HepG2 (cell line): Measurements from ENCODE around the gene FHL3. TPM values are rescaled to one million over a fixed set of nuclear protein-coding genes. Genes with fewer than 3 reads are reported as not detected.

ENCODE experiments used
- AHR ChIP-seq: IDR thresholded peaks from 2 replicates; pipeline ENCODE4 v1.6.1; 2018; ENCODE audit warnings: missing genetic modification reagents, missing compliant biosample characterization
- DNMT1 ChIP-seq: sonication (generic); formaldehyde crosslinking; IDR thresholded peaks from 2 replicates; pipeline ENCODE4 v1.5.1; 2020; ENCODE audit warnings: mild to moderate bottlenecking, missing genetic modification reagents
- EEA1 ChIP-seq: sonication (generic); formaldehyde crosslinking; IDR thresholded peaks from 2 replicates; pipeline ENCODE4 v1.5.1; 2020; ENCODE audit warnings: mild to moderate bottlenecking, missing genetic modification reagents, borderline replicate concordance
- EED ChIP-seq: sonication (generic); formaldehyde crosslinking; IDR thresholded peaks from 2 replicates; pipeline ENCODE4 v1.5.0; 2020; ENCODE audit warnings: mild to moderate bottlenecking, missing genetic modification reagents
- FOXK2 ChIP-seq: fragments of 450-650 bp; IDR thresholded peaks from 2 replicates; pipeline ENCODE4 v1.6.1; 2016
- HNRNPK ChIP-seq: fragments of 200-400 bp; formaldehyde crosslinking; IDR thresholded peaks from 2 replicates; pipeline ENCODE4 v1.6.1; 2018; ENCODE audit warnings: low read length, low read depth, moderate library complexity, mild to moderate bottlenecking; ENCODE audit not compliant: poor library complexity, severe bottlenecking
- HNRNPUL1 ChIP-seq: fragments of 200-400 bp; formaldehyde crosslinking; IDR thresholded peaks from 2 replicates; pipeline ENCODE4 v1.6.1; 2017; ENCODE audit warnings: low read depth, mild to moderate bottlenecking, low read length, moderate library complexity
- HOXA3 ChIP-seq: sonication (generic); formaldehyde crosslinking; IDR thresholded peaks from 2 replicates; pipeline ENCODE4 v1.5.0; 2020; ENCODE audit warnings: missing genetic modification reagents
- ISX ChIP-seq: sonication (generic); formaldehyde crosslinking; conservative IDR thresholded peaks from 2 replicates; pipeline ENCODE4 v1.5.0; 2020; ENCODE audit warnings: missing genetic modification reagents
- JUN ChIP-seq: sonication (generic); formaldehyde crosslinking; IDR thresholded peaks from 2 replicates; pipeline ENCODE4 v1.4.0; 2020; ENCODE audit warnings: mild to moderate bottlenecking, missing genetic modification reagents
- JUNB ChIP-seq: sonication (generic); formaldehyde crosslinking; IDR thresholded peaks from 2 replicates; pipeline ENCODE4 v1.8.0; 2022; ENCODE audit warnings: missing genetic modification reagents, mild to moderate bottlenecking, borderline replicate concordance
- KLF16 ChIP-seq, 2 experiments: sonication (generic) in 1 of 2; formaldehyde crosslinking in 1 of 2; IDR thresholded peaks; 2 replicates each; pipeline versions ENCODE4 v1.6.1 to v1.8.0; 2016 to 2023; ENCODE audit warnings: missing genetic modification reagents in 2 of 2, missing compliant biosample characterization in 1 of 2
- LCORL ChIP-seq, 2 experiments: fragments of 450-650 bp in 1 of 2; sonication (generic) in 1 of 2; formaldehyde crosslinking in 1 of 2; IDR thresholded peaks; 2 replicates each; pipeline versions ENCODE4 v1.5.0 to v1.6.1; 2017 to 2020; ENCODE audit warnings: antibody characterized with exemption in 1 of 2, missing genetic modification reagents in 1 of 2
- MLLT10 ChIP-seq: sonication (generic); formaldehyde crosslinking; IDR thresholded peaks from 2 replicates; pipeline ENCODE4 v1.4.0; 2020; ENCODE audit warnings: missing genetic modification reagents
- NCOR1 ChIP-seq: fragments of 200-600 bp; sonication (generic); IDR thresholded peaks from 2 replicates; pipeline ENCODE4 v1.7.0; 2017; ENCODE audit warnings: antibody characterized with exemption, low read length, borderline replicate concordance
- ZBTB37 ChIP-seq: sonication (generic); formaldehyde crosslinking; IDR thresholded peaks from 2 replicates; pipeline ENCODE4 v1.4.0; 2020; ENCODE audit warnings: mild to moderate bottlenecking, missing genetic modification reagents
- ZNF333 ChIP-seq: sonication (generic); formaldehyde crosslinking; IDR thresholded peaks from 2 replicates; pipeline ENCODE4 v1.4.0; 2020; ENCODE audit warnings: mild to moderate bottlenecking, missing genetic modification reagents, borderline replicate concordance
- ZNF569 ChIP-seq: sonication (generic); formaldehyde crosslinking; IDR thresholded peaks from 2 replicates; pipeline ENCODE4 v1.5.0; 2020; ENCODE audit warnings: mild to moderate bottlenecking, missing genetic modification reagents, moderate library complexity, borderline replicate concordance
- ZNF572 ChIP-seq: sonication (generic); formaldehyde crosslinking; IDR thresholded peaks from 2 replicates; pipeline ENCODE4 v1.5.1; 2020; ENCODE audit warnings: mild to moderate bottlenecking, missing genetic modification reagents
- ZNF576 ChIP-seq: sonication (generic); formaldehyde crosslinking; IDR thresholded peaks from 2 replicates; pipeline ENCODE4 v1.4.0; 2020; ENCODE audit warnings: mild to moderate bottlenecking, missing genetic modification reagents
- ZNF7 ChIP-seq: IDR thresholded peaks from 2 replicates; pipeline ENCODE4 v1.6.1; 2016; ENCODE audit warnings: missing biosample characterization, missing genetic modification reagents
- ZNF781 ChIP-seq: sonication (generic); formaldehyde crosslinking; IDR thresholded peaks from 2 replicates; pipeline ENCODE4 v1.5.1; 2020; ENCODE audit warnings: borderline replicate concordance, mild to moderate bottlenecking, missing genetic modification reagents; ENCODE audit errors: not compliant biosample characterization
- polyA plus RNA-seq, 8 experiments: library from polyadenylated mRNA; depleted of rRNA in 3 of 8; stranded (reverse) in 7 of 8; unstranded in 1 of 8; fragments of >200 nt; fragmentation: Illumina TruSeq in 4 of 8; extraction: Trizol in 4 of 8; gene quantifications; 2 replicates each; pipeline versions ENCODE4 v1.2.1 to v1.2.3, GENCODE V29; 2011 to 2016; ENCODE audit warnings: low read depth in 4 of 8, missing spikeins in 1 of 8, mixed read lengths in 1 of 8; ENCODE audit not compliant: insufficient read depth in 1 of 8
- total RNA-seq, 5 experiments: library from RNA; depleted of rRNA; stranded (reverse); fragments of >200 nt; fragmentation: Illumina TruSeq; extraction: Trizol; gene quantifications; 2 replicates each; pipeline ENCODE4 v1.2.3, GENCODE V29; 2016; ENCODE audit warnings: low read depth in 1 of 5
- TF ChIP-seq, protein P1 (sequence below): sonication (generic); formaldehyde crosslinking; IDR thresholded peaks from 2 replicates; pipeline ENCODE4 v1.5.0; 2020; ENCODE audit warnings: mild to moderate bottlenecking, missing genetic modification reagents
- TF ChIP-seq, protein P2 (sequence below): sonication (generic); formaldehyde crosslinking; IDR thresholded peaks from 2 replicates; pipeline ENCODE4 v1.5.0; 2020; ENCODE audit warnings: missing genetic modification reagents, mild to moderate bottlenecking, borderline replicate concordance
- TF ChIP-seq, protein P3 (sequence below): sonication (generic); formaldehyde crosslinking; IDR thresholded peaks from 2 replicates; pipeline ENCODE4 v1.5.0; 2020; ENCODE audit warnings: mild to moderate bottlenecking, missing genetic modification reagents, borderline replicate concordance

Gene FHL3
- total and polyA plus RNA-seq, 2 of the 13 experiments (the other 11 are each of a cell fraction or from before 2014, with no cell fraction given), result 2.8 to 6.6 TPM

DNA sequence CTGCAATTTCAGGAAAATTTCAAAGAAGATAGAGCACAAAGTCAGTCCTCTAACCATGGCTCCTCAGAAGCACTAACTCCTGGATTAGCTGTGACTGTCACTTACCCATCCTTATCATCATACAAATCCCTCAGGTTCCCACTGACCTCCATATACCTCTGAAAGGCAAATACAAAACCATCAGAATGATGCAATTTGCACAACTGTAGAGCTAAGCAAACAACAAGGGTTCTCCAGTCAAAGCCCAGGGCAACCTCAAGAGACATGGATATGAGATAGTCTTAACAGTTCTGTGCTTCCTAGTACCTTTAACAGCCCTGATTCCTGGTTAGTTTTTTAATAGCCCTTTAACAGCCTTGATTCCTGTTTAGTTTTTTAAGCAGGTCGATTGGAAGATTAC lies 17.6 kb downstream of the FHL3 start (continued):
- TF ChIP-seq, protein P1, sequence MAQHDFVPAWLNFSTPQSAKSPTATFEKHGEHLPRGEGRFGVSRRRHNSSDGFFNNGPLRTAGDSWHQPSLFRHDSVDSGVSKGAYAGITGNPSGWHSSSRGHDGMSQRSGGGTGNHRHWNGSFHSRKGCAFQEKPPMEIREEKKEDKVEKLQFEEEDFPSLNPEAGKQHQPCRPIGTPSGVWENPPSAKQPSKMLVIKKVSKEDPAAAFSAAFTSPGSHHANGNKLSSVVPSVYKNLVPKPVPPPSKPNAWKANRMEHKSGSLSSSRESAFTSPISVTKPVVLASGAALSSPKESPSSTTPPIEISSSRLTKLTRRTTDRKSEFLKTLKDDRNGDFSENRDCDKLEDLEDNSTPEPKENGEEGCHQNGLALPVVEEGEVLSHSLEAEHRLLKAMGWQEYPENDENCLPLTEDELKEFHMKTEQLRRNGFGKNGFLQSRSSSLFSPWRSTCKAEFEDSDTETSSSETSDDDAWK (CRISPR knock-in tag), result no peak
- TF ChIP-seq FOXK2, result no peak
- TF ChIP-seq DNMT1 (CRISPR knock-in tag), result no peak
- no peak for TF ChIP-seq AHR (CRISPR knock-in tag)
- no peak for TF ChIP-seq HNRNPUL1
- TF ChIP-seq, protein P2, sequence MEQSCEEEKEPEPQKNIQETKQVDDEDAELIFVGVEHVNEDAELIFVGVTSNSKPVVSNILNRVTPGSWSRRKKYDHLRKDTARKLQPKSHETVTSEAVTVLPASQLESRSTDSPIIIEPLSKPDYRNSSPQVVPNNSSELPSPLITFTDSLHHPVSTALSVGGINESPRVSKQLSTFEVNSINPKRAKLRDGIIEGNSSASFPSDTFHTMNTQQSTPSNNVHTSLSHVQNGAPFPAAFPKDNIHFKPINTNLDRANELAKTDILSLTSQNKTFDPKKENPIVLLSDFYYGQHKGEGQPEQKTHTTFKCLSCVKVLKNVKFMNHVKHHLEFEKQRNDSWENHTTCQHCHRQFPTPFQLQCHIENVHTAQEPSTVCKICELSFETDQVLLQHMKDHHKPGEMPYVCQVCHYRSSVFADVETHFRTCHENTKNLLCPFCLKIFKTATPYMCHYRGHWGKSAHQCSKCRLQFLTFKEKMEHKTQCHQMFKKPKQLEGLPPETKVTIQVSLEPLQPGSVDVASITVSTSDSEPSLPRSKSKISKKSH (CRISPR knock-in tag), result no peak
- no peak for TF ChIP-seq EED
- TF ChIP-seq LCORL (IDR thresholded peaks at IDR 0.05), result no peak
- no peak for TF ChIP-seq LCORL (CRISPR knock-in tag; IDR thresholded peaks at IDR 0.05)
- TF ChIP-seq KLF16 (CRISPR knock-in tag; IDR thresholded peaks at IDR 0.05), result no peak; a peak in 1 of 4 replicates
- TF ChIP-seq ZNF7 (CRISPR knock-in tag), result no peak
- TF ChIP-seq ZBTB37 (CRISPR knock-in tag), result no peak
- TF ChIP-seq EEA1 (CRISPR knock-in tag), result no peak
- no peak for TF ChIP-seq ZNF781 (CRISPR knock-in tag)
- no peak for TF ChIP-seq ISX
- TF ChIP-seq, protein P3, sequence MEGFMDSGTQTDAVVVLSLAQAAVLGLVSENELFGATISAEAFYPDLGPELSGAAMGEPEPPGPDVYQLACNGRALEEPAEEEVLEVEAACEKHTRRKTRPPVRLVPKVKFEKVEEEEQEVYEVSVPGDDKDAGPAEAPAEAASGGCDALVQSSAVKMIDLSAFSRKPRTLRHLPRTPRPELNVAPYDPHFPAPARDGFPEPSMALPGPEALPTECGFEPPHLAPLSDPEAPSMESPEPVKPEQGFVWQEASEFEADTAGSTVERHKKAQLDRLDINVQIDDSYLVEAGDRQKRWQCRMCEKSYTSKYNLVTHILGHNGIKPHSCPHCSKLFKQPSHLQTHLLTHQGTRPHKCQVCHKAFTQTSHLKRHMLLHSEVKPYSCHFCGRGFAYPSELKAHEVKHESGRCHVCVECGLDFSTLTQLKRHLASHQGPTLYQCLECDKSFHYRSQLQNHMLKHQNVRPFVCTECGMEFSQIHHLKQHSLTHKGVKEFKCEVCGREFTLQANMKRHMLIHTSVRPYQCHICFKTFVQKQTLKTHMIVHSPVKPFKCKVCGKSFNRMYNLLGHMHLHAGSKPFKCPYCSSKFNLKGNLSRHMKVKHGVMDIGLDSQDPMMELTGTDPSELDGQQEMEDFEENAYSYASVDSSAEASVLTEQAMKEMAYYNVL (CRISPR knock-in tag), result no peak
- TF ChIP-seq ZNF572 (CRISPR knock-in tag), result no peak
- no peak for TF ChIP-seq ZNF333
- TF ChIP-seq ZNF569 (CRISPR knock-in tag), result no peak
- TF ChIP-seq HNRNPK, result no peak
- TF ChIP-seq JUN, result no peak
- TF ChIP-seq JUNB, result no peak
- no peak for TF ChIP-seq NCOR1
- TF ChIP-seq HOXA3 (CRISPR knock-in tag), result no peak
- no peak for TF ChIP-seq MLLT10 (CRISPR knock-in tag)
- TF ChIP-seq ZNF576 (CRISPR knock-in tag), result no peak
